GM12874 (cell line): ENCODE results near the gene WDR20.

ENCODE experiments used
- CTCF ChIP-seq: IDR thresholded peaks from 2 replicates; pipeline ENCODE4 v1.5.1; 2011; ENCODE audit warnings: low read depth, mild to moderate bottlenecking, control low read depth, low read length, moderate library complexity; ENCODE audit not compliant: insufficient read depth

The WDR20 gene

DNA sequence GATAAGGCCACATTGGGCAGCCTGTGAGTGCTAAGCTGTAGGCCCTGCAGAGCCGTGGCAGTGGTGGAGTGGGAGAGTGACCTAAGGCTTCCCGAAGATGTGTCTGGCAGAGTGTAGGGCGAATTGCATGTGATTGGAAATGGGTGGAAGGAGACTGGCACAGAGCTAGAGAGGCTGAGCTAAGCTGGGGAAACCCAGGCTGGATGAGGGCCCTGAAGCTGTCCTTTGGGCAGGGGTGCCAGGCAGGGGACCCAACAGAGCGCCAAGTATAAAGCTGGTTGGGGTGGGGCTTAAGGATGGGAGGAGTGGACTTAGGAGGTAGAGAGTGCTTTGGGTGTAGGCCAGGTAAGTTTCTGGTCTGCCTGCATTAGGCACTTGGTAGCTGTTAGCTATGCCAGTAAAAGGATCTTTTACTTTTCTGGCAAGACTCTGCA, 47.9 kb downstream of the WDR20 start:
- no peak for TF ChIP-seq CTCF

DNA sequence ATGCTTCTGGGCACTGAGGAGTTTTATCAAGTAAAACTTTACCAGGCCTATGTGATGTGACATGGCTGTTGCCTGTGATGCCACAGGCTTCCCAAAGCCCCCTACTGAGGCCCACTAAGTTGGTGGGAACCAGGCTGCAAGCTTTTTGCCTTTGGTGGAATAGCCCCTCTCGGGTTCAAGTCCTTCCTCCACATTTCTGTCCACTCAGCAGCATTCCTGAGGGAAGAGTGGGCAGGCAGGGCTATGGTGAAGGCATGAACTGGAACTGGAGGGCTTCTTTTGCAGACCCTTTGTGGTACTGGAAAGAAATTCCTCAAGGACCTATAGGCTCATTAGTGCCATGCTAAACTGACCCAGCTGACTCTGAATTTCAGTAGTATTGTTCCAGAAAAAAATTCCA, 48.5 kb downstream of the WDR20 start:
- no peak for TF ChIP-seq CTCF

DNA sequence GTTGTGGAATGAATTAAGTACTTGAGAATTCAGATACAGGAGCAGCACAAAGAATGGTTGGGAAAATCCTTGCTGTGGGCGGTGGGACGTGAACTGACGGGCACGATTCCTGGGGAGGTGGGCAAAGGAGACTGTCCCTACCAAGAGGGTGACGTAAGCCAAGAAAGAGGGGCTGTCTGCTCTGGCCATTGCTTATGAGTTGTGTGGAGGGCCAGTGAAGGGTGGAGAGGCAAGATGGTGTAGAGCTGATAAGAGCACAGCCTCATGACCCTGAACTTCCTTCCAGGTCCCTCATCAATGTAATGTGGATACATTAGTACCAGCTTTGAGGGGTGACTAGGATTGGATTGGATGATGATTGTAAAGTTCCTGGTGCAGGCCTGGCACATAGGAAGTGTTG, 50.2 kb downstream of the WDR20 start:
- no peak for TF ChIP-seq CTCF

GRCh38 chr14:102192840-102193502, 53.3 kb downstream of the WDR20 start:
- TF ChIP-seq CTCF, result no peak

DNA sequence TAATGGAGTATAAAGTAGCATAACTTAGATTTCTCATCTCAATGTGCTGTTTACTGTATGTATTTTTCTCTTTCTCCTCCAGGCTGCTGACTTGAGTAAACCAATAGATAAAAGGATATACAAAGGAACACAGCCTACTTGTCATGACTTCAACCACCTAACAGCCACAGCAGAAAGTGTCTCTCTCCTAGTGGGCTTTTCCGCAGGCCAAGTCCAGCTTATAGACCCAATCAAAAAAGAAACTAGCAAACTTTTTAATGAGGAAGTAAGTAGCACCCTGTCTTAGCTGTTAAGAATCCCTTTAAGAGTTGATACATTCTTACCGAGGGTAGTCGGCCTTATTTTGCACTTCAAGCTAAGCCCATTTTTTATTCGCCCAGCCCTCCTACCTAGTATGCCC, 55.2 kb downstream of the WDR20 start:
- no peak for TF ChIP-seq CTCF

DNA sequence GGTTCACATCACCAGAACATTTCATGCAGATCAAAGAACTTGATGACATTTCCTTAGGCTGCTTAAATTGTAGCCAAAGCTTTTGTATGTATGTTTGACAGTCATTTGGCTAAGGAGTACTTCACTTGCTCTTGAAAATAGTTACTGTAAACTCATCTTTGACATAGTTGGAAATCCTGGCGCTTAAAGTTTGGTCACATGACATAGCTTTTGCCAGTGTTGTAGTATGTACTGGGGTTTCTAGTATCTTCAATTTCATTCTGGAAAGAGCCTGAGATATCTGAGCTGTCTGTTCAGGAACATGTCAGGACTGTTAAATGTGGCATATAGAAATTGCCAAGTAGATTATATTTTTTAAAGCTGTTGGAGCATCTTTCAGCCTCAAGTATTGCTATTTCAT, 55.7 kb downstream of the WDR20 start:
- TF ChIP-seq CTCF, result no peak

DNA sequence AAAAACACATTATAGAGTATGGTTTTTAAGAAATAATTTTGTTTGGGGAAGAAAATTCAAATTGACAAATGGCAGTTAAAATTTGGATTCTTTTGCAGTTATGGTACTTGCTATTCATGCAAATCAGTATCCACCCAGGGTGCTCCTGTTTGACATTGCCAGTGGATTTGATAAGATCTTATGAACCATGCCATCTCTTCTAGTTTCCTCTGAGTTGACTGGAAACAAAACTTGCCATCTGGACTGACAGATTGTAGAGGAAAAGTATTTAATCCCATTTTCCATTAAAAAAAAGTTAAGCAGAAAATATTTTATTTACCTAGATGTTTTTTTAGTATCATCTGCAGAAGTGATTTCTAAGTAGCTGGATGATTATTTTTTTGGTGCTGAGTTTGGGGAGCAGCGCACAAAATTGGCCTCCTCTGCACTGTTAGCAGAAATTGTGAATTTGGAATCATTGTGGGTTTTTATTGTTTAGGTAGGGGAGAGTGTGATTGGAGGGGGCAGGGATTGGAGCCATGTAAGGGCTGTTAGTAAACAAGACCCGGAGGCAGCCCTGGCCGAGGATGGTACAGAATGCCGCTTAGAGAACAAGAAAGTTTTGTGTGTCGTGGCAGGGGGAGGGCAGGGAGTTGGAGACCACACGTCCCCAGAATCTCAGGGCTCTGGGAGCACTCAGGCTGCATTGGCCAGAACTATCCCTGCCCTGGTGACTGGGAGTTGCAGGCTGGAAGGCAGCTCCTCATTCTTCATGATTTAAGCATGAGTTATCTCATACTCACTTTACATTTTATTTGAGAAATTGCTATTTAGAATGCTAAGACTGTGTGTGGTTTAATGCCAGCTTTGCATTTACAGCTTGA, 56.6 kb downstream of the WDR20 start:
- TF ChIP-seq CTCF, result no peak
